Left kidney (tissue), 2 donors: ENCODE measurements around the gene CMSS1. TPM values are rescaled to one million over a fixed set of nuclear protein-coding genes. Genes with fewer than 3 reads are reported as not detected.

Experiments
- DNase-seq: peaks from one replicate; pipeline ENCODE4 v3.0.0-alpha.2; 2013
- polyA plus RNA-seq: library from polyadenylated mRNA; unstranded; fragments of 120-200 nt; gene quantifications from one replicate; pipeline ENCODE4 v1.2.1, GENCODE V29; 2013; ENCODE audit not compliant: insufficient read length

Gene CMSS1
- polyA plus RNA-seq, 1 donor: 47.6 TPM

DNA sequence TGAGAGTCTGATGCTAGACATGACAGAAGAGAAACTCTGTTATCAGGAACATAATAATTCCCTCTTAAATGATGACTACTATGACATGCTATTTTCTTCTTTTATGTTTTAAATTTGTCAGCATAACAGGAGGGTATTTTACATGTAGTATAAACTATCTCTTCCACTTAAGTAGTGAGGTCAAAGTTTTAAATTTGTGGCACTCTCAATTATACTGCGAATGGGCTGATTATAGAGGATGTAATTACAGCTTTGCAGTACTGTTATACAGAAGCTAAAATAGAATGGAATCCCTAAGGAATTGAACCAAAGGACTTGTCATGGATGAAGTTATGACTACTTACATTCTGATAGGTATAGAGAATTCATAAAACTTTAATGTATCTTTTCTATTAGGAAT is 34.3 kb downstream of the CMSS1 start:
- DNase-seq: no peak

DNA sequence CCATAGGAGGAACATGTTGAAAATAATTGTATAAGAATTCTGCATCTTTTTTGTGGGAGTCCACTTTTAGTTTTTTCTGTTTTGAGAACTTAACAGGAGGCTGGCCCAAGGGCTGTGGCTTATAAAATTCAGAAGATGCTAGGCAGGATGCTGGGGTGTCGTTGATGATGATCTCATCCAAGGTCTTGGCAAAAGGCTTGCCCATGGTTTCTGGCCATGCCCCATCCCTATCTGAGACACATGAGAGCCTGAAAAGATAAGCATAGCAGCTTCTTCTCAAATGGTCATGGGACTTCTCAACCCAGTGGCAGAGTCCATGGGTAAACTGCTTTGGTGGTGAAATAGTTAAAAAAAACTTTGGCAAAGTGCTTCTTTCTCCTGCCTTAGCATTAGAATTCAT is 35.2 kb downstream of the CMSS1 start:
- no peak for DNase-seq

- no peak for DNase-seq
Measured at GRCh38 chr3:99854756-99855298, 37.2 kb downstream of the CMSS1 start.

- DNase-seq: no peak
Measured at GRCh38 chr3:99855900-99856299, 38.2 kb downstream of the CMSS1 start.

DNA sequence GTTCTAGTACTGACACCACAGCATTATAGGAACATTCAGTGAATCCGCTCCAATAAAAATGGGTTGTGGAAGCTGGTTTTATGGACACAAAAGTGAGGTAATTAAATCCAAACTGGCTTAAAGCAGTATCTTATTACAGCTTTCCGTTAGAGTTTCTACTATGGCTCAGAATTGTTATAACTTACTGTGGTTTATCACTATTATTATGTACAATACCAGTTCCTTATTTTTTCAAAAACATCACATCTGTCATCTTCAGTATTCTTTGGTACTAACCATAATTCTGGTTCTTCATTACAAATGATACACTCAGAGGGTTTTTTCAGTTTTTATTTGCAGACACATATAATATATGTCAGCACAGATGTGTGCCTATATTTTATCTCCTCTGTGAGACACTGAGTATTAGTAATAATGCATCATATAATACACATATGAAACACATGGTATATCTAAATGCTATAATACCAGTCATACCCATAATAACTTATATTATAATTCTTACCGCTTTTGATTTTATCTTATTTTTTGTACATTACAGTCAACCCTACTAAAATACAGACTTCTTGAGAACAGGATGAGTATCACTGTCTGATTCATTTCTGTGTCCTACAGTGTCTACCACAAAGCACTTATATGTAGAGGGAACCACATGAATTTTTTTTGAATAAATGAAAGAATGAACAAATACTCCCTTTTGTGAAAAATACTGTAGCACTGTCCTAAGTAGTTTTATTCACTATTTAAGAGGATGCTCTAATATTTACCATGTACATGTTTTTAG is 39.0 kb downstream of the CMSS1 start:
- DNase-seq: no peak

DNA sequence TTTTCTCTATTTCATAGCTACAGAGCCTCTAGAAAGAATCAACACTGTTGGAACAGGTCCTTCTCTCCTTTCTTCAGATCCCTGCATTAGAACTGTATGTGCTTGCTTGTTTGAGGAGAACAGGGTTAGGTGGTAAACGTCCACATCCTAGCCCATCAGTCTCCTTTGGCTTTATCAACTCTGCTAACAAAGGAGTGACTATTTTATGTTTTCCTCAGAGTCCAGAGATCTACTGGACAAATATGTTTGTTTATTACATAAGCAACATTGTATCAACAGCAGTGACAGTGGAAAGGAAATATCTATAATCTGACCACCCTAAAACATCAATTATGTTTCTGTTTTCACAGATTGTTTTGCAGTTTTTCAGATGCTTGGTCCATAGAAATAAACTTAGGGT is 39.6 kb downstream of the CMSS1 start:
- no peak for DNase-seq

GRCh38 chr3:99858469-99858868 is 40.8 kb downstream of the CMSS1 start:
- DNase-seq: no peak

GRCh38 chr3:99859825-99860224 is 42.2 kb downstream of the CMSS1 start:
- no peak for DNase-seq

- DNase-seq: no peak
Measured at GRCh38 chr3:99861216-99861615, 43.6 kb downstream of the CMSS1 start.

DNA sequence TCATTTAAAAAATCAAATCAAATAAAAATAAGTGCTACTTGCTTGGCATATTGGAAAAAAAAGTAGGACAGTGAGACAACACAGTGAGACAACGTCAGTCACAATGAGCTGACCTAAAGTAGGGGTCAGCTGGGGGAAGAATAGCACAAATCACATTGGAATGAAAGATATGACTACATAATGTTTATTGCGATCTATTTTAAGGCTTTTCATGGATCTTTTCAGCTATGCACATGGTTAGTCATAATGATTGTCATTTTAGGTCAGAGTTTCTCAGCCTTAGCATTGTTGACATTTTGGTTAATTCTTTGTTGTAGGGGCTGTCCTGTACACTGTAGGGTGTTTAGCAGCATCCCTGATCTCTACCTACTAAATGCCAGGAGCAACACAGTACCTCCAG is 44.5 kb downstream of the CMSS1 start:
- DNase-seq: no peak

DNA sequence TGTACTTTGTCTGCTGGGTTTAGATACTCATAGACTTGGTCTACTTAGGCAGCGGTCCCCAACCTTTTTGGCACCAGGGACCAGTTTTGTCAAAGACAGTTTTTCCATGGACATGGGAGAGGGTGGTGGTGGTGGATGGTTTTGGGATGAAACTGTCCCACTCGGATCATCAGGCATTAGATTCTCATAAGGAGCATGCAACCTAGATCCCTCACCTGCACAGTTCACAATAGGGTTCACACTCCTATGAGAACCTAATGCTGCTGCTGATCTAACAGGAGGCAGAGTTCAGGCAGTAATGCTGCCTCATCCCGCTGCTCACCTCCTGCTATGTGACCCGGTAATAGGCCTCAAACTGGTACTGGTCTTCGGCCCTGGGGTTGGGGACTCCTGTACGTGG is 45.3 kb downstream of the CMSS1 start:
- DNase-seq: no peak

GRCh38 chr3:99863588-99863987 is 45.9 kb downstream of the CMSS1 start:
- DNase-seq: no peak

- DNase-seq: no peak
Measured at GRCh38 chr3:99864289-99864688, 46.6 kb downstream of the CMSS1 start.

DNA sequence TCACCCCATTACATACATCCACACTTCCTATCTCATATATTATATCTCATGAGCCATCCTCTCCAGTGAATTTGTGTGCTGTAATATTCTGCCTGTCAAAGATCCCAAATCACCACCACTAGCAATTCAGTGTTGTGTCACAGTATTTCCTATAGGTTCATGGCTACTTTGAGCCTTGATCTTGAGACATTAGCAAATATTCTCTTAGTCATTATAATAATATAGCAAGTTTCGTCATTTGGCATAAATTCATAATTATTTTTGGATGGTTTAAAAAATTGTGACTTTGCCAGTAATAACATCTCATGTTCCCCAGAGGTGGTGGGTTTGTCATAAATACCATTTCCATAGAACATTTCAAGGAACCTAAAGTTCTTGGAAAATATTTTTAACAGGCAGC is 47.7 kb downstream of the CMSS1 start:
- DNase-seq: no peak

GRCh38 chr3:99866261-99866761 is 48.6 kb downstream of the CMSS1 start:
- DNase-seq: no peak

DNA sequence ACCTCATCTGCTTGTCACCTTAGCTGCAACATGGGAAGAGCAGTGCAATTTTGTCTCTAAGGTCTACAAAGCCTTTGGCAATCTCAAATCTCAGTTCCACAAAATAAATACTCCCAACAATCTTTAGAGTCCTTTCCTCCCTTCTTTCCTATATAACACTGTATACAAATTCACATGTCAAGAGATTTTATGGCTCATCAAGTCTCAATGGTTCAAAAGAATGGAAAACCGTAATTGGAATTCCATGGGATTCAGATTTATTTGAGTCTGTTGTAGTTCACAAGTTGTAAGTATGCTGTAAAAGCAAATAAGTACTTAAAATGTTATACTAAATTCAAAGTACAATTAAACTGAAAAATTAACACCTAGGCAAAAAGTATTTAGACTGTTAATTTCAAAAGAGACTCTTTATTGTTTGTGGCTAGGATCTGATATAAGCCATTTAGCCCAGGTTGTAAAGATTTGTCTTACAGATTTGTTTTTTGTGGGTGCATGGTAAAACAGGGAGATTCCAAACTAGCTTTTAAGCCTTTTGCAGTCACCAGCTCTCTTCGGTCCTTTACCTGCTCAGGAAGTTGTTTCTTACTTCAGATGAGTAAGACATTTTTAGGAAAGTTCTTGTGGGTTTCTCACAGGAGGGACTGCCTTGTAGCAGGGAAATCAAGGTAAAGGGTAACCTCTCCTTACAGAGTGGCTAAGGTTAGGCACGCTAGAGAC is 50.1 kb downstream of the CMSS1 start:
- no peak for DNase-seq

DNA sequence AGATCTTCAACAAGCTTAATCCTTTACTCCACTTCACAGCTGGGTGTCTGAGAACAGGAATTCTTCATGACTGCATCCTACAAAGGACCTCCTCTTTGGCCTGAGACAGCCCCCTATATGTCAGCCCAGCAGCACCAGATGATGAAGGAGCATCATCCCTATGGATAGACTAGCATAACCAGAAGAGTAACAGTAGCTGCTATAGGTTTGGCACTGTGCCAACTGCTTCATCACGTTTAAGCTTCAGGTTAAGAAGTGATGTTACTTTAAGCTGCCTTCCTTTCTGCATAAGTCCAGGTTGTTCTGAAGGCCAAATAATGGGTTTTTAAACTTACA is 50.6 kb downstream of the CMSS1 start:
- DNase-seq: no peak

DNA sequence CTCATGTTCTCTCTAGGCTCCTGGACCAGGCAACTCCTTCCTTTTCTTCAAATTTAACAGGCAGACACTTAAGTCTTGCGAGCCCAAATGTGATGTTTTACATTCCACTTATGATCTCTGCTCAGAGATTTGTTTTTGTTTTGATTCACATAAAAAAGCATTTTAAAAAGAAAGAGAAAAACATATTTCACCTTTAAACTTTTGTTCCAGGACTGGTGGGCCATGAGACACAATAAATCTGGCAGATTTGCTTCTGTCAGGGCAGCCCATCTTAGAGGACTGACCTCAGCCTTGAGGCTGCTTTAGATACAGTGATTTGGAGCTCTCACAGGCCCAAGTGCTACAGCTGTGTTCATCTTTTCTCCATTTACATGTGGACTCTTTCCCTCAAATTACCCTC is 52.0 kb downstream of the CMSS1 start:
- DNase-seq: no peak

DNA sequence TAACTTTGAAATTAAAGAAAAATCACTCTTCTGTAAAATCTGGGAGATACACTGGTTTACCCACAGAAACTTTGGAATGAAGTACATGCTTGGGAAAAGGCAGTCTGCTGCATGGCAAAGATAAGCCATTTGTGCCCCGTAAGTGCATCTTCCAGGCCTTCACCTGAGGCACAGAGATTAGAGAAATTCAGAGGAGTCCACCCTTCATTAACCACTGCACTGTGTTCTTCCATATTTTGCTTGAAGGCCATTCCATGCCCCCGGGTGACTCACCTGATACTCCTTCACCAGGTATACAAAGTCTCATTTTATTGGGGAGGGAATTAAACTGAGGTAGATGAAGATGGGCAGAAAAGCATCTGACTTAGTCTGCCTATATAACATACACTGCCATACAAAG is 53.0 kb downstream of the CMSS1 start:
- no peak for DNase-seq

- DNase-seq: no peak
Measured at GRCh38 chr3:99871231-99872045, 53.8 kb downstream of the CMSS1 start.

- DNase-seq: no peak
Measured at GRCh38 chr3:99872923-99873254, 55.2 kb downstream of the CMSS1 start.

DNA sequence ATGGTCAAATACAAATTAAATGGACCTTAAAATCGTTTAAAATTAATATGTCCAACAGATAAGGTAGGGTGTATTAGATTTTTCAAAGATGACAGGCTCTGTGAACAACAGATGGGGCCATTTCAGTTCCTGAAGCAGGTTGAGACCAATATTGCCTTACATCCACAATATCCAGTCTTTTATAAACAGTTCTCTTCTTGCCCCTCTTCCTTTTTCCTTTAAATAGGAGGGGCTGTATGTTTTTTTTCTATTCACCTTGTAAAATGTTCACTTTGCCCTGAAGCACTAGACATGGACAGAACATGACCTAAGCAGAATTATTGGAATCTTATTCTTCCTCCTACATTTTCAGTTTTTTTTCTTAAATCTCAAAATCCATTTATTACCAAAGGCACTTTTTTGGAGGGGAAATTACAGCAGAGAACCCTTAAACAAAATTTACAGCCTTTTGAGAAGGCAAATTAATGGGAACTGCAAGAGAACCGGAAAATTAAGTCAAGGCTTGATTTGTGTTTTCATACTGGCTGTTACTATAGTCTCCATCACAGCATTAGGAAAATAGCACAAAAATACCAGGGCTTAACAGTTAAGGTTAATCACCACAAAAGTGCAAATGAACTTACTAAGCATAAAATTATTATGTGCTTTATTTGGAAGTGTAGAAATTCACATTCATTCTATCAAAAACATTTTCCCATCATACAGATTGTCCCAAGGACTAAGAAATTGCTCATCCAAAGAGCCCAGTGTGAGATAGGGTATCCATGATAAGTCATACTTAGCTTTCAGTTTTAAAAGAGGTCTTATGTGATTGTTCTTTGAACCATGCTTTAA is 55.8 kb downstream of the CMSS1 start:
- DNase-seq: no peak
